A549 (cell line): ENCODE results near the gene OTC. TPM values are rescaled to one million over a fixed set of nuclear protein-coding genes. Genes with fewer than 3 reads are reported as not detected.

Experiments used
- ATAC-seq, 2 experiments: fragments of 200-7000 bp in 1 of 2; fragments of >200 bp in 1 of 2; cut with Nextera tagmentation in 1 of 2; cut with Tn5 transposase in 1 of 2; 3 replicates each; pipeline versions ENCODE4 v1.8.0 to v1.9.1; 2018 to 2020; ENCODE audit warnings: mild to moderate bottlenecking in 1 of 2, moderate library complexity in 1 of 2
- CTCF ChIA-PET: fragments of 300-600 bp; sonication (Branson Sonifier 250); formaldehyde crosslinking; extraction: SDS; loops from one replicate; lab custom pipeline; 2021; ENCODE audit warnings: antibody characterized with exemption, inconsistent platforms; lab: Yijun Ruan, JAX
- POLR2A ChIA-PET: fragments of 350-600 bp; formaldehyde crosslinking; extraction: SDS; loops from one replicate; lab custom pipeline; 2021; ENCODE audit warnings: antibody characterized with exemption, inconsistent platforms; lab: Yijun Ruan, JAX
- DNase-seq, 2 experiments: peaks; one replicate each; pipeline versions ENCODE4 v3.0.0 to v3.0.0-alpha.2; 2011 to 2016; ENCODE audit warnings: low read depth in 1 of 2, low spot score in 1 of 2
- FAIRE-seq: peaks from 2 replicates; lab custom pipeline; 2011; peaks lifted over from hg19 to GRCh38; lab: Jason Lieb, UNC
- H3K27ac ChIP-seq, 2 experiments: fragments of >200 bp; sonication (Bioruptor Twin); formaldehyde crosslinking; 3 replicates each; pipeline ENCODE4 v1.5.1; 2016 to 2017
- H3K4me1 ChIP-seq: fragments of >200 bp; sonication (Bioruptor Twin); formaldehyde crosslinking; 3 replicates; pipeline ENCODE4 v1.6.1; 2016
- H3K4me2 ChIP-seq: fragments of >200 bp; sonication (Bioruptor Twin); formaldehyde crosslinking; 3 replicates; pipeline ENCODE4 v1.6.1; 2016
- H3K4me3 ChIP-seq: fragments of >200 bp; sonication (Bioruptor Twin); formaldehyde crosslinking; 3 replicates; pipeline ENCODE4 v1.5.1; 2016
- H3K9me3 ChIP-seq: fragments of >200 bp; sonication (Bioruptor Twin); formaldehyde crosslinking; 3 replicates; pipeline ENCODE4 v1.6.1; 2016
- BHLHE40 ChIP-seq: IDR thresholded peaks from 2 replicates; pipeline ENCODE4 v1.6.1; 2012; ENCODE audit warnings: low read depth, low read length, inconsistent platforms
- CBX2 ChIP-seq: fragments of 200-600 bp; sonication (generic); IDR thresholded peaks from 2 replicates; pipeline ENCODE4 v1.6.1; 2016; ENCODE audit warnings: low read depth, mild to moderate bottlenecking, borderline replicate concordance
- CEBPB ChIP-seq, 2 experiments: fragments of >200 bp in 1 of 2; sonication (Bioruptor Twin) in 1 of 2; formaldehyde crosslinking in 1 of 2; IDR thresholded peaks; 2 replicates each; pipeline ENCODE4 v1.6.1; 2012 to 2016
- ESRRA ChIP-seq: fragments of 150-350 bp; IDR thresholded peaks from 2 replicates; pipeline ENCODE4 v1.6.1; 2014; ENCODE audit warnings: mild to moderate bottlenecking, low read length, borderline replicate concordance
- GATA3 ChIP-seq: IDR thresholded peaks from 2 replicates; pipeline ENCODE4 v1.6.1; 2012; ENCODE audit warnings: borderline replicate concordance
- HDAC2 ChIP-seq: fragments of 200-600 bp; sonication (generic); IDR thresholded peaks from 2 replicates; pipeline ENCODE4 v1.6.1; 2016
- HOXA7 ChIP-seq: fragments of 250-450 bp; sonication (Bioruptor Pico); IDR thresholded peaks from 2 replicates; pipeline ENCODE4 v1.5.0; 2020; ENCODE audit warnings: mild to moderate bottlenecking, moderate library complexity
- MAFK ChIP-seq: fragments of 450-650 bp; IDR thresholded peaks from 2 replicates; pipeline ENCODE4 v1.6.1; 2014; ENCODE audit not compliant: partially characterized antibody
- MAZ ChIP-seq: fragments of 150-350 bp; IDR thresholded peaks from 2 replicates; pipeline ENCODE4 v1.6.1; 2014; ENCODE audit warnings: antibody characterized with exemption, low read depth, low read length, borderline replicate concordance
- MYC ChIP-seq: IDR thresholded peaks from 2 replicates; pipeline ENCODE4 v1.6.1; 2012; ENCODE audit warnings: mild to moderate bottlenecking, inconsistent platforms, low read length, improper control_type of control experiment, borderline replicate concordance
- NPAS2 ChIP-seq: fragments of 250-450 bp; sonication (Bioruptor Pico); IDR thresholded peaks from 2 replicates; pipeline ENCODE4 v1.8.0; 2022; ENCODE audit warnings: mild to moderate bottlenecking, moderate library complexity, borderline replicate concordance
- POLR2AphosphoS2 ChIP-seq: conservative IDR thresholded peaks from 2 replicates; pipeline ENCODE4 v1.6.1; 2012; ENCODE audit warnings: low read length, improper control_type of control experiment, inconsistent platforms
- RAD21 ChIP-seq, 2 experiments: fragments of >200 bp in 1 of 2; sonication (Bioruptor Twin) in 1 of 2; formaldehyde crosslinking in 1 of 2; IDR thresholded peaks in 1 of 2; conservative IDR thresholded peaks in 1 of 2; 2 replicates in 1 of 2; 3 replicates in 1 of 2; pipeline ENCODE4 v1.6.1; 2012 to 2018; ENCODE audit warnings: inconsistent platforms in 1 of 2
- SMC3 ChIP-seq: fragments of >200 bp; sonication (Bioruptor Twin); formaldehyde crosslinking; IDR thresholded peaks from 3 replicates; pipeline ENCODE4 v1.6.1; 2018; ENCODE audit warnings: inconsistent platforms
- TP53 ChIP-seq: fragments of 250-450 bp; sonication (Bioruptor Pico); IDR thresholded peaks from 2 replicates; pipeline ENCODE4 v1.5.0; 2021; ENCODE audit warnings: mild to moderate bottlenecking, moderate library complexity
- ZC3H11A ChIP-seq: fragments of 450-650 bp; IDR thresholded peaks from 2 replicates; pipeline ENCODE4 v1.6.1; 2014; ENCODE audit warnings: antibody characterized with exemption, mild to moderate bottlenecking
- WGBS: methylation state at CpG from one replicate; pipeline ENCODE4 v1.1.6; 2017; ENCODE audit errors: missing lambda C conversion rate; 5-methylcytosine and 5-hydroxymethylcytosine counted together
- polyA plus RNA-seq, 4 experiments: library from polyadenylated mRNA; depleted of rRNA in 3 of 4; stranded (reverse); fragments of >200 nt; fragmentation: RNase III in 1 of 4; extraction: RNeasy Plus Mini Kit Qiagen cat#74134 plus additional on column Dnase treatment in 1 of 4; gene quantifications; 2 replicates in 3 of 4; 3 replicates in 1 of 4; pipeline ENCODE4 v1.2.3, GENCODE V29; 2011 to 2017
- TF ChIP-seq, protein P1 (sequence below): fragments of 250-450 bp; sonication (Bioruptor Pico); IDR thresholded peaks from 2 replicates; pipeline ENCODE4 v1.5.0; 2020; ENCODE audit warnings: low read depth, mild to moderate bottlenecking, moderate library complexity
- TF ChIP-seq, protein P2 (sequence below): fragments of >200 bp; sonication (Bioruptor Twin); formaldehyde crosslinking; IDR thresholded peaks from 2 replicates; pipeline ENCODE4 v1.6.1; 2016
- TF ChIP-seq, protein P3 (sequence below): fragments of 450-650 bp; IDR thresholded peaks from 2 replicates; pipeline ENCODE4 v1.6.1; 2014; ENCODE audit warnings: antibody characterized with exemption
- TF ChIP-seq, protein P4 (sequence below): IDR thresholded peaks from 2 replicates; pipeline ENCODE4 v1.6.1; 2012; ENCODE audit warnings: low read depth, borderline replicate concordance
- TF ChIP-seq, protein P5 (sequence below): fragments of 200-600 bp; sonication (generic); IDR thresholded peaks from 2 replicates; pipeline ENCODE4 v1.6.1; 2016; ENCODE audit warnings: antibody characterized with exemption, mild to moderate bottlenecking, moderate library complexity
- TF ChIP-seq, protein P6 (sequence below): IDR thresholded peaks from 2 replicates; pipeline ENCODE4 v1.6.1; 2012
- TF ChIP-seq, protein P7 (sequence below): fragments of 150-350 bp; IDR thresholded peaks from 2 replicates; pipeline ENCODE4 v1.6.1; 2014; ENCODE audit warnings: low read depth, mild to moderate bottlenecking, low read length

Gene OTC
- polyA plus RNA-seq, 2 of the 4 experiments (the other 2 are of a cell fraction) = not detected

DNA sequence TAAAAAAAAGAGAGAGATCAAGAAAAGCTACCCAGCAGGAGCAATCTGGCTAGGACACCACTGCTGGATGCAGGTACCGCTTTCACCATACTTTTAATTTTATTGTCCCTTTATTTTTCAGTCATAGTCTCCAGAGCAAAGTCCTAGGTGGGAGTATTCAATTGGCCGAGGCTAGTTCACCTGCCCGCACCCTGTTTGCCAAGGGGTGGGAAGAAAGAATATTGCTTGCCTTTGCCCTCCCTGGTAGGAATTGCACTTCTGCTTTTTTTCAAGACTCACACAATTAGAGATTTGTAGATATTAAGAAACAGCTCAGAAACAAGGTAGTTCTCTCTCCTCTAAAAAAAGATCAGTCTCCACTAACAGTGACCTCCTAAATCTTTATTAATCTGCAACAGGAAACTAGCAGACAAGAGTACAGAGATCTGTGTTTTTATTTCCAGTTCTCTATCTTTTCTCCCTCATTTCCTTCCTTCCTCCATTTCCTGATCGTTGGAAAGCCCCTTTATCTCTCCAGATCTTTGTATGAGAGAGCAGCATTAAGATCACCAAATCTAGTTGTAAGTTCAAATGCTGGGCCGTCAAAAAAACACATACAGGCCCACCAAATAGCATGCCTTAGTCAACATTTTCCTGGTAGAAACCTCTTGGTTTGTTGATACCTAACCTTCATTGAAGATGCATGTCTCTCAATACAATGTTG, 15.7 kb upstream of the OTC start:
- no peak for FAIRE-seq
- CTCF ChIA-PET = interaction anchor here (1.7 to 2.8 kb wide), 2 partner anchors 9 to 319 kb away, joined by 3 to 11 read pairs; partner anchors contain the start of gene RPGR

DNA sequence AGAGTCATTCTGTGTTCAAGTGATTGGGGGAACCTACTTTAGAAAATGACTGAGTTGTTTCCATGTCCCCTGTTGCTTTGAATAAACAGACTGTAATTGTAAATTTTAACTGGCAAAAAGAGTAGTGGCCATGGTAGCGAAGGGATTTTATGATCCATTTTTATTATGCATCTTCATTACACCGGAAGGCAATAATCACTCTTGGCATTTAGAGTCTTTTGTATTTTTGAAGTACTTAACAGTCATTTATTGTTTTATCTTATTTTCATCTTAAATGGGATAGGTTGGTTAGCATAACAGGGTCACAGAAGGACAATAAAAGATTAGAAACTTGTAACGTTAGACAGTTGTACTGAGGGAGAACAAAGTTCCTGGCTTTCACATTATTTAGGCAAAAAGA, 11.0 kb upstream of the OTC start:
- H3K9me3 ChIP-seq = no peaks in the 10 kb centered on the region
- TF ChIP-seq MAFK (no peak), HDAC2 (no peak), MAZ (no peak), POLR2AphosphoS2 (no peak), MYC (no peak)
- TF ChIP-seq, protein P1, sequence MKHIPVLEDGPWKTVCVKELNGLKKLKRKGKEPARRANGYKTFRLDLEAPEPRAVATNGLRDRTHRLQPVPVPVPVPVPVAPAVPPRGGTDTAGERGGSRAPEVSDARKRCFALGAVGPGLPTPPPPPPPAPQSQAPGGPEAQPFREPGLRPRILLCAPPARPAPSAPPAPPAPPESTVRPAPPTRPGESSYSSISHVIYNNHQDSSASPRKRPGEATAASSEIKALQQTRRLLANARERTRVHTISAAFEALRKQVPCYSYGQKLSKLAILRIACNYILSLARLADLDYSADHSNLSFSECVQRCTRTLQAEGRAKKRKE (CRISPR knock-in tag) = no peak
- TF ChIP-seq, protein P2, sequence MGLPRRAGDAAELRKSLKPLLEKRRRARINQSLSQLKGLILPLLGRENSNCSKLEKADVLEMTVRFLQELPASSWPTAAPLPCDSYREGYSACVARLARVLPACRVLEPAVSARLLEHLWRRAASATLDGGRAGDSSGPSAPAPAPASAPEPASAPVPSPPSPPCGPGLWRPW = no peak
- TF ChIP-seq, protein P3, sequence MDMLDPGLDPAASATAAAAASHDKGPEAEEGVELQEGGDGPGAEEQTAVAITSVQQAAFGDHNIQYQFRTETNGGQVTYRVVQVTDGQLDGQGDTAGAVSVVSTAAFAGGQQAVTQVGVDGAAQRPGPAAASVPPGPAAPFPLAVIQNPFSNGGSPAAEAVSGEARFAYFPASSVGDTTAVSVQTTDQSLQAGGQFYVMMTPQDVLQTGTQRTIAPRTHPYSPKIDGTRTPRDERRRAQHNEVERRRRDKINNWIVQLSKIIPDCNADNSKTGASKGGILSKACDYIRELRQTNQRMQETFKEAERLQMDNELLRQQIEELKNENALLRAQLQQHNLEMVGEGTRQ = no peak
- TF ChIP-seq, all 56 proteins: peak for 0
- ChIA-PET POLR2A (no interaction called here), CTCF (no interaction called here)
- H3K4me2 ChIP-seq = no peak overlapping the region
- 62% methylated on average over 3 of the region's 3 CpGs for WGBS
- DNase-seq (no peak), FAIRE-seq (no peak), ATAC-seq (no peak)
- no peak overlapping the region for H3K27ac ChIP-seq
- H3K4me1 ChIP-seq = no peaks in the 10 kb centered on the region
- no peak overlapping the region for H3K4me3 ChIP-seq

More for the DNA sequence above, 15.7 kb upstream of the OTC start:
- H3K4me1 ChIP-seq = no peaks in the 10 kb centered on the region
- H3K9me3 ChIP-seq = no peaks in the 10 kb centered on the region
- whole genome bisulfite sequencing = 35% methylated on average over 5 of the region's 5 CpGs
- H3K4me3 ChIP-seq = no peak overlapping the region
- no peak overlapping the region for H3K4me2 ChIP-seq
- TF ChIP-seq ZC3H11A (no peak), TP53 (CRISPR knock-in tag) (no peak), HDAC2 (no peak), HOXA7 (CRISPR knock-in tag) (no peak), GATA3 (no peak), SMC3 (no peak), CEBPB (IDR thresholded peaks at IDR 0.05) (no peak), CBX2 (no peak), BHLHE40 (no peak), MAFK (no peak), NPAS2 (CRISPR knock-in tag) (no peak), ESRRA (no peak), POLR2AphosphoS2 (no peak), RAD21 (conservative IDR thresholded peaks at IDR 0.05 in 1 of 2, IDR thresholded peaks at IDR 0.05 in 1 of 2) (no peak)
- TF ChIP-seq, protein P4, sequence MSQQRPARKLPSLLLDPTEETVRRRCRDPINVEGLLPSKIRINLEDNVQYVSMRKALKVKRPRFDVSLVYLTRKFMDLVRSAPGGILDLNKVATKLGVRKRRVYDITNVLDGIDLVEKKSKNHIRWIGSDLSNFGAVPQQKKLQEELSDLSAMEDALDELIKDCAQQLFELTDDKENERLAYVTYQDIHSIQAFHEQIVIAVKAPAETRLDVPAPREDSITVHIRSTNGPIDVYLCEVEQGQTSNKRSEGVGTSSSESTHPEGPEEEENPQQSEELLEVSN = no peak
- TF ChIP-seq, protein P5, sequence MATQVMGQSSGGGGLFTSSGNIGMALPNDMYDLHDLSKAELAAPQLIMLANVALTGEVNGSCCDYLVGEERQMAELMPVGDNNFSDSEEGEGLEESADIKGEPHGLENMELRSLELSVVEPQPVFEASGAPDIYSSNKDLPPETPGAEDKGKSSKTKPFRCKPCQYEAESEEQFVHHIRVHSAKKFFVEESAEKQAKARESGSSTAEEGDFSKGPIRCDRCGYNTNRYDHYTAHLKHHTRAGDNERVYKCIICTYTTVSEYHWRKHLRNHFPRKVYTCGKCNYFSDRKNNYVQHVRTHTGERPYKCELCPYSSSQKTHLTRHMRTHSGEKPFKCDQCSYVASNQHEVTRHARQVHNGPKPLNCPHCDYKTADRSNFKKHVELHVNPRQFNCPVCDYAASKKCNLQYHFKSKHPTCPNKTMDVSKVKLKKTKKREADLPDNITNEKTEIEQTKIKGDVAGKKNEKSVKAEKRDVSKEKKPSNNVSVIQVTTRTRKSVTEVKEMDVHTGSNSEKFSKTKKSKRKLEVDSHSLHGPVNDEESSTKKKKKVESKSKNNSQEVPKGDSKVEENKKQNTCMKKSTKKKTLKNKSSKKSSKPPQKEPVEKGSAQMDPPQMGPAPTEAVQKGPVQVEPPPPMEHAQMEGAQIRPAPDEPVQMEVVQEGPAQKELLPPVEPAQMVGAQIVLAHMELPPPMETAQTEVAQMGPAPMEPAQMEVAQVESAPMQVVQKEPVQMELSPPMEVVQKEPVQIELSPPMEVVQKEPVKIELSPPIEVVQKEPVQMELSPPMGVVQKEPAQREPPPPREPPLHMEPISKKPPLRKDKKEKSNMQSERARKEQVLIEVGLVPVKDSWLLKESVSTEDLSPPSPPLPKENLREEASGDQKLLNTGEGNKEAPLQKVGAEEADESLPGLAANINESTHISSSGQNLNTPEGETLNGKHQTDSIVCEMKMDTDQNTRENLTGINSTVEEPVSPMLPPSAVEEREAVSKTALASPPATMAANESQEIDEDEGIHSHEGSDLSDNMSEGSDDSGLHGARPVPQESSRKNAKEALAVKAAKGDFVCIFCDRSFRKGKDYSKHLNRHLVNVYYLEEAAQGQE = no peak
- TF ChIP-seq, protein P6, sequence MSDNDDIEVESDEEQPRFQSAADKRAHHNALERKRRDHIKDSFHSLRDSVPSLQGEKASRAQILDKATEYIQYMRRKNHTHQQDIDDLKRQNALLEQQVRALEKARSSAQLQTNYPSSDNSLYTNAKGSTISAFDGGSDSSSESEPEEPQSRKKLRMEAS = no peak
- TF ChIP-seq, protein P7, sequence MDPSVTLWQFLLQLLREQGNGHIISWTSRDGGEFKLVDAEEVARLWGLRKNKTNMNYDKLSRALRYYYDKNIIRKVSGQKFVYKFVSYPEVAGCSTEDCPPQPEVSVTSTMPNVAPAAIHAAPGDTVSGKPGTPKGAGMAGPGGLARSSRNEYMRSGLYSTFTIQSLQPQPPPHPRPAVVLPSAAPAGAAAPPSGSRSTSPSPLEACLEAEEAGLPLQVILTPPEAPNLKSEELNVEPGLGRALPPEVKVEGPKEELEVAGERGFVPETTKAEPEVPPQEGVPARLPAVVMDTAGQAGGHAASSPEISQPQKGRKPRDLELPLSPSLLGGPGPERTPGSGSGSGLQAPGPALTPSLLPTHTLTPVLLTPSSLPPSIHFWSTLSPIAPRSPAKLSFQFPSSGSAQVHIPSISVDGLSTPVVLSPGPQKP = no peak
- H3K27ac ChIP-seq = no peak overlapping the region
- no peak for ATAC-seq
- DNase-seq = no peak
- POLR2A ChIA-PET = no interaction called here
